GM18909 (cell line): ENCODE results near the gene CASQ2.

Experiments
- ATAC-seq: cut with Tn5 transposase; IDR thresholded peaks from one replicate; pipeline ENCODE4 v1.9.1; 2021; ENCODE audit warnings: mild to moderate bottlenecking; ENCODE audit not compliant: unreplicated experiment, poor library complexity

The CASQ2 gene

DNA sequence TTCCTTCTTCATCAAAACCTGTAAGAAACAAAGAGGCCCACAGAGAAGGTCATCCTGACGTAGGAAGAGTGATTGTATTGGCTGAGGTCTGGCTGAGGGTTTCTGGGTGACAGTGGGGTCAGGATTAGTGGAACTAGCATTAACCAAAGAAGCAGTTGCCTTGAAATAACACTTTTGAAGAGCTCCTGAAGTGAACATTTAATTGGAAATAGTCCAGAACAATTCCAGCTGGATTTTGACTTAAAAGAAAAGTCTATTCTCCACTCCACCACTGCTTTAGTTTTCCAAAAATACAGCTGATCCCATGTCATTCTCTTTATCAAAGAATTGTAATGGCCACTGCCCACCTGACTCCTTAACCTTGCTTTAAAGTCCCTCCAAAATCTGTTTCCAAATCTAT is 27.7 kb downstream of the CASQ2 start:
- ATAC-seq: no peak

- ATAC-seq: no peak
Observed at GRCh38 chr1:115732316-115732715, 36.2 kb downstream of the CASQ2 start.

GRCh38 chr1:115729756-115730155 is 38.8 kb downstream of the CASQ2 start:
- peak; percentile 97 for ATAC-seq

GRCh38 chr1:115728341-115728740 is 40.2 kb downstream of the CASQ2 start:
- no peak for ATAC-seq

GRCh38 chr1:115727706-115728249 is 40.7 kb downstream of the CASQ2 start:
- ATAC-seq: no peak

- no peak for ATAC-seq
Observed at GRCh38 chr1:115726570-115726969, 41.9 kb downstream of the CASQ2 start.

- ATAC-seq: no peak
Observed at GRCh38 chr1:115726161-115726560, 42.4 kb downstream of the CASQ2 start.

DNA sequence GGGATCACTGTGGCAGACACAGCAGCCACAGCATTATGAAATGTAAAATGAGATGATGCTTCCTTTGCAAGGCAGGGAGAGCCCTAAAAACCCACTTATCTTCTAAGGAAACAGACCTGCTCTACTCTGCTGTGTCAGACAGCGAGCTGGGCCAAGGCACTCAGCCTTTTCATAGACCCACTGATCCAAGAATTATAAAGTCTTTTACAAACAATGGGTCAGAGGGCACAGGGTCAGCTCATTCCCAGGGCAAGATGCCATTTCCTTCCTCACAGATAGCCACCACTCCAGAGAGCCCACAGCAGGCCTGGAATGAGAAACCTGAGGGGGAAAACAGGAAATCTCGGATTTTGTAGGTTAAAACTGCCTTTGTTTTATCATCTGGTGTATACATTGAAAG is 42.9 kb downstream of the CASQ2 start:
- ATAC-seq: no peak

GRCh38 chr1:115723756-115724155 is 44.8 kb downstream of the CASQ2 start:
- ATAC-seq: no peak

- ATAC-seq: no peak
Observed at GRCh38 chr1:115722221-115722620, 46.3 kb downstream of the CASQ2 start.

DNA sequence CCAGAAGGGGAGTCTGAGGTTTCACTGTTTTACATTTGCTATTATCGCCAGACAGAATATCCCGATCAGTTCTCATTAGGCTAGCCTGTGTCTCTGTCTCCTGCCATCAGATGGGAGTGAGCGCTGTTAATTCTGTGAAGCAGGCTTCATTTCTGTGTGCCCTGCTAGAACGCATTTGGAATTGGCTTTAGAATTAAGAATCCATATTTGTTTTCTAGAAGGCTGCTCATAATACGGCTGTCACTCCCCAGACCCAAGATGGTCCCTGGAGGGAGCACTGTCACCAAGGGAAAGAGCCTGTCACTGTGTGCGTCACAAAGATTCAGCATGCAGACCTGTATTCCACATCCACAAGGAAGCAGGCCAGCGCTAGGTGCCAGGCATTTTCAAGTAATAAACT is 49.2 kb downstream of the CASQ2 start:
- ATAC-seq: no peak

DNA sequence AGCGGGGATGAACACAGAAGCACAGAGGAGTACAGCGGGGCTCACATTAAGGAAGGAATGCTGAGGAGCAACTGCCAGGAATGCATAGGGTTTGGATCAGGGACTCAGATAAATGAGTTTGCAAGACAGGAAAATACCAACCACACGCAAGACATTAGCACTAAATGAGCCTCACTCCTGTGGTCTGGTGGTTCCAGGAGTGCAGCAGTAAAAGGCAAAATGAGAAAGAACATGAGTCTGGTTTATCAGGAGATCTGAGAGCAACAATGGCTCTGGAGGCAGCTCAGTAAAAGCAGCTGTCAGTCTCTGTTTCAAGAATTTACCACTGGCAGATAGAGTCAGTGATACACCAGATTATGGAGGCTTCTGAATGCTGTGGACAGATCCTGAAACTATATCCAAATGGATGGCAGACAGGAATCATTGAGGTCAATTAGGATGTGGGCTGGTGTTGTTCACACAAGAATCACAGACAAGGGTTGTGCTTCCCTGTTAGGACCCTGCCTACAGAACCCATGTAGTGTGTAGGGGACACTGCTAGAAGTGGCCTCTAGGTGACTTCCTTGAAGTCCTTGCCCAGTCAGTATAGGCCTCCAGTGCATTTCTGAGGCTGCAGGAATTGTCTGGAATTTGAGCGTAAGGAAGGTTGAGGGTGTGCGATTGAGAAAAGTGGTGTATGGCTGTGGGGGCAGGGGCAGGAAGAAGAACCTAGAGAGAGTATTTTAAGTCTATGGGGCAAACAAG is 50.3 kb downstream of the CASQ2 start:
- ATAC-seq: no peak

DNA sequence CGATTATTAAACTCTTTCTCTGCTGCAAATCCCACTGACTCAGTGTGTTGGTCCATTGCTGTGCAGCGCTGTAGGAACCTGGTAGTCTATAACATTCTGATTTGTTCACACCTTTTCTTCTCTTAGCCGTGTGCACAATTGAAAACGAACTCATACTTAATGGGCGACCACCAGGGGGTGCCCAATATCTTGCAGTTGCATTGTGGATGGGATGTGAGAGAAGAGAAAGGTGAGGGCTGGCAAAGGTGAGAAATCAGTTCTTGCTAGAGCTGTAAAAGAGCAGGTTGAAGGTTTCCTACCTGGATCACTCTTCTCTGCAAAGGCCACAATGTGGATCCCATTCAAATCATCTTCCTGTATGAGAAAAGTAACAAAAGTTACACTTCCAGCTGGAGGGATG is 51.0 kb downstream of the CASQ2 start:
- ATAC-seq: no peak

DNA sequence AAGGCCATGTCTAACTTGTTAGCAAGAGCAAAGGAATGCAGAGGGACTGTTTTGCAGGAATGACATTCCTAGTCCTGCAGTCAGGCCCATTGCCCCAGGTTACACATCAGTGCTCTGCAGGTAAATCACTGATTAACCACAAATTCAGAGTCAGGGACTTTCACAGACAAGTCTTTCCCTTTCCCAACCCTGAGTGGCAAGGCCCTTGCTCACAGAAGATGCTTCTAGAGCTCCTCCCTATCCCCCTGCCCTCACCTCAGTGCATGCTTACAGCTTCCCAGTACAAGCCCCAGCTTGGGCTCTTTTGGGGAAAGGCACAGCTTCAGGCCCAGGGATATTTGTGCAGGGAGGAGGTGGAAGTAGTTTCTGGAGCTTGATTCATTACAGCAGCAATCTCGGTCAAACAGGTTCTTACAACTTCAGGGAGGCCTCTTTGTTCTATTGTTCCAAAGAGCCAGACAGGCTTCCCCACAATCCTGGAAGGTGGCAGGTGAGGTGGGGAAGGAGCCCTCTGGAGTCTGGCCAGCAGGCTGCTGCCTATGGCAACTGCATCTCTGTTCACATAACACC is 53.9 kb downstream of the CASQ2 start:
- no peak for ATAC-seq

DNA sequence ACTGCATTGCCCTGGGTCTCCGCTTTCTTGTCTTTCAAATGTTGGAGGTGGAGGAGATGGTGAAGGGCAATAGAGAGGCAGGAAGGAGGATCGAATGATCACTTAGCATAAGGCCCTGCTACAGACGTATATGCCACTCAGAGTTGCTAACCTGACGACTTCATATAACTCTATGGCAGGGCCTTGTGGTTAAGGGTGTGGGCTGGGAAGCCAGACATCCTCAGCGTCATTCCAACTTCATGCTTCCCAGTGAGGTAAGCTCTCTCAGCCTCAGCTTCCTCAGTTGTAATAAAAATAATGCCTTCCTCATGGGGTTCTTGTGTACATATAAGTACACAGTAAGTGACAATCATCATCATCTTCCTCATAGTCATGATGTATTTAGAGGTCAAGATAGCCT is 54.6 kb downstream of the CASQ2 start:
- ATAC-seq: no peak

GRCh38 chr1:115712911-115713609 is 55.5 kb downstream of the CASQ2 start:
- no peak for ATAC-seq

- no peak for ATAC-seq
Observed at GRCh38 chr1:115710859-115711624, 57.5 kb downstream of the CASQ2 start.

DNA sequence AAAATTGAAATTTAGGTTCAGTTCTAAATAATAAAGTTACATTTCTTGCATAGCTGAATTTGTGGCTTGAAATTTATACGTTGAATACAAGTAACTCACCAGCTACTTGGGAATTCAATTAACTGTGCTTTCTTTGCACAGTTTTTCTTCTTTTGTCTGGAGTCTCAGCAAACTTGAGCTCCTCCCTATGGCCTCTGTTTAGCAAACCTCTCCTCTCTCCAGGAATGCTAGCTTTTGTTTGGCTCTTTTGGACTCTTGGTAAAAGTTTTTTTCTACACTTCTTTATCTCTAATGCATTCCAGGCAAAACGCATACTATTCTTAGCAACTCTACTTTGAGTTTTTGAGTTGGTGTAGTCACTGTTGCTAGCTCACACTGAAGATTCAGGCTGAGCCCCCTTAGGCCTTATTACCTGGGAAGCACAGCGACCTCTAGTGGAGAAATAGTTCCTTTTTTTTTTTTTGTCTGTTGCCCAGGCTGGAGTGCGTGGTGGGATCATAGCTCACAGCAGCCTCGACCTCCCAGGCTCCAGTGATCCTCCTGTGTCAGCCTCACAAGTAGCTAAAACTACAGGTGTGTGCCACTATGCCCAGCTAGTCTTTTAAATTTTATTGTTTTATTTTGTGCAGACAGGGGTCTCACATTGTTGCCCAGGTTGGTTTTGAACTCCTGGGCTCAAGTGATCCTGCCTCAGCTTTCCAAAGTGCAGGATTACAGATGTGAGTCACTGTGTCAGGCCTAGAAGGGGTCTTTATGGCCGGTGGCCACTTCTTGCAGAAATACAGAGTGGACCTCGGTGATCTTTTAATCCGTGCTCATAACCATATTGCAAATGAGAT is 61.7 kb downstream of the CASQ2 start:
- ATAC-seq: no peak

GRCh38 chr1:115705963-115706362 is 62.6 kb downstream of the CASQ2 start:
- ATAC-seq: no peak
